Neural progenitor cell (in vitro differentiated cells): ENCODE data around the gene BCAS4. TPM values are rescaled to one million over a fixed set of nuclear protein-coding genes. Genes with fewer than 3 reads are reported as not detected.
A peak's percentile ranks its signal among the peaks of the same experiment; 100 is the strongest.
"Not testable (repeated sequence)": the region's sequence is repeated elsewhere in the genome, so short reads cannot be mapped to it uniquely, and the experiment has no call there.

ENCODE experiments used
- DNase-seq: peaks from one replicate; pipeline ENCODE4 v3.0.0-alpha.2; 2016; ENCODE audit warnings: low spot score
- H2AFZ ChIP-seq: fragments of 200-600 bp; sonication (generic); replicated peaks from 2 replicates; pipeline ENCODE4 v1.6.1; 2016; ENCODE audit warnings: antibody characterized with exemption
- H3F3A ChIP-seq: fragments of 200-600 bp; sonication (generic); 2 replicates; pipeline ENCODE4 v1.6.1; 2016; ENCODE audit warnings: antibody characterized with exemption, low read depth
- H3K27ac ChIP-seq: fragments of 200-600 bp; sonication (generic); 2 replicates; pipeline ENCODE4 v1.5.1; 2016; ENCODE audit warnings: mild to moderate bottlenecking
- H3K27me3 ChIP-seq: fragments of 200-600 bp; sonication (generic); 2 replicates; pipeline ENCODE4 v1.6.1; 2016; ENCODE audit warnings: mild to moderate bottlenecking, moderate library complexity
- H3K36me3 ChIP-seq: fragments of 200-600 bp; sonication (generic); 2 replicates; pipeline ENCODE4 v1.5.1; 2016
- H3K4me1 ChIP-seq: fragments of 200-600 bp; sonication (generic); 2 replicates; pipeline ENCODE4 v1.6.1; 2016; ENCODE audit warnings: mixed run types
- H3K4me2 ChIP-seq: fragments of 200-600 bp; sonication (generic); 2 replicates; pipeline ENCODE4 v1.6.1; 2016
- H3K4me3 ChIP-seq: fragments of 200-600 bp; sonication (generic); 2 replicates; pipeline ENCODE4 v1.5.1; 2016
- H3K79me2 ChIP-seq: fragments of 200-600 bp; sonication (generic); 2 replicates; pipeline ENCODE4 v1.6.1; 2016; ENCODE audit warnings: low read depth
- H3K9ac ChIP-seq: fragments of 200-600 bp; sonication (generic); 2 replicates; pipeline ENCODE4 v1.6.1; 2016
- H3K9me3 ChIP-seq: fragments of 200-600 bp; sonication (generic); 2 replicates; pipeline ENCODE4 v1.5.1; 2016; ENCODE audit warnings: low read depth
- H4K20me1 ChIP-seq: fragments of 200-600 bp; sonication (generic); 2 replicates; pipeline ENCODE4 v1.6.1; 2016; ENCODE audit warnings: low read depth
- H3K27ac Mint-ChIP-seq: 3 replicates; pipeline ENCODE4 v1.8.0; 2021; ENCODE audit warnings: mixed read lengths
- H3K27me3 Mint-ChIP-seq: 2 replicates; pipeline ENCODE4 v1.8.0; 2022; ENCODE audit warnings: low read depth, mild to moderate bottlenecking, inconsistent platforms, moderate library complexity, mixed read lengths; ENCODE audit not compliant: insufficient read depth
- H3K36me3 Mint-ChIP-seq: 3 replicates; pipeline ENCODE4 v1.8.0; 2021; ENCODE audit warnings: mixed read lengths
- H3K4me1 Mint-ChIP-seq: 3 replicates; pipeline ENCODE4 v1.8.0; 2021; ENCODE audit warnings: mixed read lengths
- H3K4me3 Mint-ChIP-seq: 3 replicates; pipeline ENCODE4 v1.8.0; 2021; ENCODE audit warnings: mild to moderate bottlenecking, moderate library complexity, mixed read lengths
- H3K9me3 Mint-ChIP-seq: 3 replicates; pipeline ENCODE4 v1.8.0; 2020; ENCODE audit warnings: mixed read lengths
- CTCF ChIP-seq: fragments of 200-600 bp; sonication (generic); IDR thresholded peaks from 2 replicates; pipeline ENCODE4 v1.5.1; 2017; ENCODE audit warnings: antibody characterized with exemption, mild to moderate bottlenecking
- EZH2 ChIP-seq: fragments of 200-600 bp; sonication (generic); IDR thresholded peaks from 2 replicates; pipeline ENCODE4 v1.6.1; 2017; ENCODE audit warnings: antibody characterized with exemption, mild to moderate bottlenecking, moderate library complexity
- EZH2phosphoT487 ChIP-seq: fragments of 200-600 bp; sonication (generic); IDR thresholded peaks from 2 replicates; pipeline ENCODE4 v1.6.1; 2017; ENCODE audit warnings: antibody characterized with exemption
- total RNA-seq: library from RNA; depleted of rRNA; stranded (reverse); fragments of >200 nt; gene quantifications from 2 replicates; pipeline ENCODE4 v1.2.3, GENCODE V29; 2015; ENCODE audit warnings: low replicate concordance

The BCAS4 gene
- total RNA-seq, 1 donor from 2014 or later, result 15.3 TPM

DNA sequence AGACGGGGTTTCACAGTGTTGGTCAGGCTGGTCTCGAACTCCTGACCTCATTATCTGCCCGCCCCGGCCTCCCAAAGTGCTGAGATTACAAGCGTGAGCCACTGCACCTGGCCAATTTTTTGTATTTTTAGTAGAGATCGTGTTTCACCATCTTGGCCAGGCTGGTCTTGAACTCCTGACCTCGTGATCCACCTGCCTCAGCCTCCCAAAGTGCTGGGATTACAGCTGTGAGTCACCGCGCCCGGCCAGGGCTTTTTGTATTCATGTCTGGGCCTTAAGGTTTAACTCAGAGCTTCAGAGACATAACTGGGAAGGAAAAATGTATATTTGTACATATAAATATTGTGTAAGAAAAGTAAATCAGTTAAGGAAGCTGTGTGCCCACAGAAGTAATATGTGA, 29.6 kb upstream of the BCAS4 start:
- H3K36me3 ChIP-seq, H3K36me3 Mint-ChIP-seq, H3F3A ChIP-seq, H3K27ac ChIP-seq, H3K9ac ChIP-seq, DNase-seq, H3K9me3 Mint-ChIP-seq, H4K20me1 ChIP-seq, H2AFZ ChIP-seq, H3K27me3 ChIP-seq, H3K27me3 Mint-ChIP-seq, H3K79me2 ChIP-seq, H3K9me3 ChIP-seq, H3K4me2 ChIP-seq, H3K27ac Mint-ChIP-seq, H3K4me3 Mint-ChIP-seq, H3K4me3 ChIP-seq: not testable (repeated sequence)
- peaks cover 13% of the 10 kb centered on the region for H3K4me1 ChIP-seq
- H3K4me1 Mint-ChIP-seq, result peaks cover 31% of the 10 kb centered on the region

DNA sequence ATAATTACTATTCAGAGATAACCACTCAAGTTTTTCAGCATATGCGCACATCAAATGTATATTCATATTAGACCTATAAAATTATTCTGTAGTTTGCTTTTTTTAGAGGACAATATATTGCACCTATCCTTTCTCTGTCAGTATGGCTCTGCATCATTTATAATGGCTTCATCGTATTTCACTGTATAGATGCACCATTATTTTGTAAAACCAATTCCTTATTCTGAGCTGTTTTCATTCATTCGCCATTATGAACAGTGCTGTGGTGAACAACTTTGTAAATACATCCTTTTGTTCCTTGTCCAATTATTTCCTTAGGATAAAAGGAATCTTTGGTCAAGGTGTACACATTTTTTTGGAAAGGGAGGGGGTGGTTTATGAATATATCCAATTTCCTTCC, 29.2 kb upstream of the BCAS4 start:
- no peak overlapping the region for H3K4me3 Mint-ChIP-seq

GRCh38 chr20:50766955-50767809, 27.7 kb upstream of the BCAS4 start:
- Mint-ChIP-seq H3K4me1 (peaks cover 25% of the 10 kb centered on the region), H3K27ac (peak overlapping the region; percentile 57)
- not testable (repeated sequence) for H3K9ac ChIP-seq, H3K36me3 Mint-ChIP-seq, H3F3A ChIP-seq, H3K27ac ChIP-seq, H4K20me1 ChIP-seq, H3K27me3 Mint-ChIP-seq, H3K4me3 ChIP-seq, H3K27me3 ChIP-seq, H3K4me3 Mint-ChIP-seq, DNase-seq, H3K79me2 ChIP-seq, H3K9me3 Mint-ChIP-seq, H3K9me3 ChIP-seq, H3K4me1 ChIP-seq, H3K36me3 ChIP-seq
- H2AFZ ChIP-seq, result peak overlapping the region; percentile 63
- peak overlapping the region; percentile 55 for H3K4me2 ChIP-seq

More for the DNA sequence above, 29.2 kb upstream of the BCAS4 start:
- H3K4me1 ChIP-seq, result peaks cover 13% of the 10 kb centered on the region
- no peak overlapping the region for H3K27ac ChIP-seq
- DNase-seq, result no peak
- H4K20me1 ChIP-seq, result no peaks in the 10 kb centered on the region
- H3K9me3 ChIP-seq, result no peaks in the 10 kb centered on the region
- H3F3A ChIP-seq, result peaks cover 7% of the 10 kb centered on the region
- H3K79me2 ChIP-seq, result no peaks in the 10 kb centered on the region
- H3K36me3 ChIP-seq, result no peaks in the 10 kb centered on the region
- no peaks in the 10 kb centered on the region for H3K27me3 ChIP-seq
- peaks cover 31% of the 10 kb centered on the region for H3K4me1 Mint-ChIP-seq
- no peaks in the 10 kb centered on the region for H3K36me3 Mint-ChIP-seq
- no peak for TF ChIP-seq CTCF
- TF ChIP-seq EZH2, result no peak
- TF ChIP-seq EZH2phosphoT487, result no peak
- H3K4me2 ChIP-seq, result no peak overlapping the region
- H2AFZ ChIP-seq, result no peak overlapping the region
- H3K4me3 ChIP-seq, result no peak overlapping the region
- H3K27me3 Mint-ChIP-seq, result peaks cover 2% of the 10 kb centered on the region
- H3K27ac Mint-ChIP-seq, result no peak overlapping the region
- H3K9me3 Mint-ChIP-seq, result no peaks in the 10 kb centered on the region
- no peak overlapping the region for H3K9ac ChIP-seq

- H3F3A ChIP-seq, H3K9me3 Mint-ChIP-seq, H3K27ac ChIP-seq, H3K27ac Mint-ChIP-seq, H3K9me3 ChIP-seq, H3K27me3 ChIP-seq, H3K9ac ChIP-seq, H3K4me3 Mint-ChIP-seq, H3K4me1 ChIP-seq, H2AFZ ChIP-seq, H4K20me1 ChIP-seq, H3K27me3 Mint-ChIP-seq, H3K79me2 ChIP-seq, H3K4me2 ChIP-seq, H3K36me3 Mint-ChIP-seq, H3K36me3 ChIP-seq, H3K4me3 ChIP-seq: not testable (repeated sequence)
- H3K4me1 Mint-ChIP-seq, result peaks cover 21% of the 10 kb centered on the region
- DNase-seq, result peak; percentile 37
Observed at GRCh38 chr20:50768991-50769390, 25.9 kb upstream of the BCAS4 start.

GRCh38 chr20:50769551-50770085, 25.2 kb upstream of the BCAS4 start:
- H3K27ac Mint-ChIP-seq, H3K36me3 Mint-ChIP-seq, H3K27ac ChIP-seq, H3K27me3 ChIP-seq, H3K4me2 ChIP-seq, H3K9me3 ChIP-seq, H3K27me3 Mint-ChIP-seq, H3K4me3 ChIP-seq, H4K20me1 ChIP-seq, H3K36me3 ChIP-seq, H3F3A ChIP-seq, H3K4me1 ChIP-seq, H2AFZ ChIP-seq, H3K79me2 ChIP-seq, H3K9me3 Mint-ChIP-seq, DNase-seq, H3K4me3 Mint-ChIP-seq, H3K9ac ChIP-seq: not testable (repeated sequence)
- H3K4me1 Mint-ChIP-seq, result peaks cover 21% of the 10 kb centered on the region

DNA sequence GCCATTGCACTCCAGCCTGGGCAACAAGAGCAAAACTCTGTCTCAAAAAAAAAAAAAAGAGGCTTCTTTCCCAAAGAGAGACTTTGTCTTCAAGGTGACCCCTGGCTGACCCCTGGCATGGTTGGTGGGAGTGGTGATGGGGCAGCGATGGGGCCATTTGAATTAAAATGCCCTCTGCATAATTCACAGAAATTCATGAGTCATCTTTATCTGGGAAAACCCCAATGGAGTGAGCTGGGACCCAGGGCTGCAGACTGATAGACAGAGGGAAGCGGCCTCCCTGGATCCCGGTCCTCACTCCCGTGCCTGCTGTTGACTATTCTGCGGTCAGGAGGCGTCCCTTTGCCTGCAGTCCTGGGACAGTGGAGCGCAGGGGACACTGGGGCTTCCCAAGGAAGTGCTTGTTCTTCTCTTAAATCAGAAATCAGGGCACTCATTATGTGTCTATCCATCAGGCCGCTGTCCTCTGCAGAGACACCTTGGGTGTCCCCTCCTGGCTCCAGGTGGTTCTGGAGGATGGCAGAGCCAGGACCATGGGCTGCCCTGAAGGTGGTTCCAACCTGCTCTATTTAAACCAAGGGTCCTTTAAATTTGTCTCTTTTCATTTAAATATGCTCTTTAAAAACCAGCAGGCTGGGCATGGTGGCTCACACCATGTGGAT, 23.3 kb upstream of the BCAS4 start:
- not testable (repeated sequence) for H3K9ac ChIP-seq, H3K4me2 ChIP-seq

More for the DNA sequence above, 23.3 kb upstream of the BCAS4 start:
- not testable (repeated sequence) for H3K27ac ChIP-seq, H3K27me3 ChIP-seq, H3K4me3 ChIP-seq, H3K4me3 Mint-ChIP-seq, H3K79me2 ChIP-seq, H3K27ac Mint-ChIP-seq, H3K9me3 ChIP-seq, DNase-seq, H3K36me3 Mint-ChIP-seq, H4K20me1 ChIP-seq, H3K36me3 ChIP-seq, H2AFZ ChIP-seq, H3K9me3 Mint-ChIP-seq, H3K27me3 Mint-ChIP-seq, H3F3A ChIP-seq
- peaks cover 11% of the 10 kb centered on the region for H3K4me1 ChIP-seq
- H3K4me1 Mint-ChIP-seq, result peaks cover 20% of the 10 kb centered on the region
